Smooth muscle cell (in vitro differentiated cells): ENCODE data around the gene BUD23. TPM values are rescaled to one million over a fixed set of nuclear protein-coding genes. Genes with fewer than 3 reads are reported as not detected.
"Not testable (repeated sequence)": the region's sequence is repeated elsewhere in the genome, so short reads cannot be mapped to it uniquely, and the experiment has no call there.

Source experiments
- DNase-seq: peaks from one replicate; lab custom pipeline; 2025; ENCODE audit not compliant: unreplicated experiment; lab: John Stamatoyannopoulos, UW
- H2AFZ ChIP-seq: fragments of 200-600 bp; sonication (generic); 2 replicates; pipeline ENCODE4 v1.6.0; 2016; ENCODE audit warnings: antibody characterized with exemption, low read depth, mild to moderate bottlenecking
- H3F3A ChIP-seq: fragments of 200-600 bp; sonication (generic); 2 replicates; pipeline ENCODE4 v1.6.0; 2017; ENCODE audit warnings: antibody characterized with exemption, low read depth
- H3K27ac ChIP-seq: fragments of 200-600 bp; sonication (generic); 2 replicates; pipeline ENCODE4 v1.5.1; 2016; ENCODE audit warnings: low read depth, mild to moderate bottlenecking
- H3K27me3 ChIP-seq: fragments of 200-600 bp; sonication (generic); 2 replicates; pipeline ENCODE4 v1.6.1; 2016; ENCODE audit warnings: low read depth, mild to moderate bottlenecking
- H3K36me3 ChIP-seq: fragments of 200-600 bp; sonication (generic); 2 replicates; pipeline ENCODE4 v1.5.1; 2016; ENCODE audit warnings: low read depth
- H3K4me1 ChIP-seq: fragments of 200-600 bp; sonication (generic); 2 replicates; pipeline ENCODE4 v1.5.1; 2016; ENCODE audit warnings: low read depth
- H3K4me2 ChIP-seq: fragments of 200-600 bp; sonication (generic); 2 replicates; pipeline ENCODE4 v1.6.0; 2016; ENCODE audit warnings: mild to moderate bottlenecking
- H3K4me3 ChIP-seq: fragments of 200-600 bp; sonication (generic); 2 replicates; pipeline ENCODE4 v1.5.1; 2016; ENCODE audit warnings: mild to moderate bottlenecking
- H3K79me2 ChIP-seq: fragments of 200-600 bp; sonication (generic); 2 replicates; pipeline ENCODE4 v1.6.0; 2016; ENCODE audit warnings: low read depth, mild to moderate bottlenecking
- H3K9ac ChIP-seq: fragments of 200-600 bp; sonication (generic); 2 replicates; pipeline ENCODE4 v1.6.0; 2016; ENCODE audit warnings: low read depth
- H3K9me3 ChIP-seq: fragments of 200-600 bp; sonication (generic); replicated peaks from 2 replicates; pipeline ENCODE4 v1.5.1; 2016; ENCODE audit warnings: low read depth
- H4K20me1 ChIP-seq: fragments of 200-600 bp; sonication (generic); 2 replicates; pipeline ENCODE4 v1.6.0; 2016; ENCODE audit warnings: low read depth
- WGBS: methylation state at CpG from one replicate; pipeline ENCODE4 v1.1.7; 2016; ENCODE audit warnings: low lambda C conversion rate; 5-methylcytosine and 5-hydroxymethylcytosine counted together
- polyA plus RNA-seq: library from polyadenylated mRNA; unstranded; fragments of >200 nt; fragmentation: Nextera tagmentation; extraction: Ambion mirVana; gene quantifications from 2 replicates; pipeline ENCODE4 v1.2.1, GENCODE V29; 2016
- total RNA-seq: library from RNA; depleted of rRNA; stranded (reverse); fragments of >200 nt; gene quantifications from 2 replicates; pipeline ENCODE4 v1.2.3, GENCODE V29; 2014
- TF ChIP-seq, protein P1 (sequence below): fragments of 200-600 bp; sonication (generic); IDR thresholded peaks from 2 replicates; pipeline ENCODE4 v1.5.1; 2017; ENCODE audit warnings: borderline replicate concordance, mild to moderate bottlenecking, antibody characterized with exemption; ENCODE audit not compliant: insufficient read depth, poor library complexity, severe bottlenecking

Gene BUD23
- total and polyA plus RNA-seq, 2 experiments from 2014 or later: 43.0 to 116 TPM

DNA sequence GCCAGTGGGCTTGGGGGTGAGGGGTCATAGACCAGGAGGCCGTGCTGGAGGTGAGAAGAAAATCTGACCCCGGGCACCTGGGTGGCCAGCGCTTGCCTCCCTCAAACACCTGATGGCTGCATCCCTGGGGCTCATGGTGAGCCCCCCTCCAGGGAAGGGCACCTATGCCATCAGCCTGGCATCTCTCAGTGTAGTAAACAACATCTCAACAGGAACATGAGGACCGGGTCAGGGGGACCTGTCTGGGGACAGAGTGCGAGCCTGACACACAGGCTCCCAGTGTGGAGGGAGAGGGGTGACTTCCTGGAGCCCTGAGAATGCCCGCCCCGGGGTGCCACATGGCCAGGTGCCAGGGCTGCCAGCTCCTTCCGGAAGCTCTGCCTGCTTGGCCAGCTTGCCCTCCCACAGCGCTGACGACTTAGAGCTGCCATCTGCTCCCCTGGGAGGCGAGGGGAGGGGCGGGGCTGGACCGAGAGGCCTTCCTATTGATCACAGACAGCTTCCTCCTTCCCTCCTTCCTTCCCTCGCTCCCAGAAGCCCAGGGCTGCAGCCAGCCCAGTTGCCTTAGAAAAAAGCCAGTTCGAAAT, 23.7 kb downstream of the BUD23 start:
- peaks cover 18% of the 10 kb centered on the region for H3K79me2 ChIP-seq
- WGBS: 95% methylated on average over 15 of the region's 15 CpGs
- no peak for DNase-seq
- no peaks in the 10 kb centered on the region for H3K36me3 ChIP-seq
- H4K20me1 ChIP-seq: peaks cover 85% of the 10 kb centered on the region
- no peak overlapping the region for H3K4me2 ChIP-seq
- no peaks in the 10 kb centered on the region for H3K4me1 ChIP-seq
- H2AFZ ChIP-seq: no peak overlapping the region
- no peak overlapping the region for H3K27ac ChIP-seq
- no peaks in the 10 kb centered on the region for H3K27me3 ChIP-seq
- H3K4me3 ChIP-seq: no peak overlapping the region
- no peaks in the 10 kb centered on the region for H3F3A ChIP-seq
- H3K9ac ChIP-seq: no peak overlapping the region
- no peaks in the 10 kb centered on the region for H3K9me3 ChIP-seq
- TF ChIP-seq, protein P1, sequence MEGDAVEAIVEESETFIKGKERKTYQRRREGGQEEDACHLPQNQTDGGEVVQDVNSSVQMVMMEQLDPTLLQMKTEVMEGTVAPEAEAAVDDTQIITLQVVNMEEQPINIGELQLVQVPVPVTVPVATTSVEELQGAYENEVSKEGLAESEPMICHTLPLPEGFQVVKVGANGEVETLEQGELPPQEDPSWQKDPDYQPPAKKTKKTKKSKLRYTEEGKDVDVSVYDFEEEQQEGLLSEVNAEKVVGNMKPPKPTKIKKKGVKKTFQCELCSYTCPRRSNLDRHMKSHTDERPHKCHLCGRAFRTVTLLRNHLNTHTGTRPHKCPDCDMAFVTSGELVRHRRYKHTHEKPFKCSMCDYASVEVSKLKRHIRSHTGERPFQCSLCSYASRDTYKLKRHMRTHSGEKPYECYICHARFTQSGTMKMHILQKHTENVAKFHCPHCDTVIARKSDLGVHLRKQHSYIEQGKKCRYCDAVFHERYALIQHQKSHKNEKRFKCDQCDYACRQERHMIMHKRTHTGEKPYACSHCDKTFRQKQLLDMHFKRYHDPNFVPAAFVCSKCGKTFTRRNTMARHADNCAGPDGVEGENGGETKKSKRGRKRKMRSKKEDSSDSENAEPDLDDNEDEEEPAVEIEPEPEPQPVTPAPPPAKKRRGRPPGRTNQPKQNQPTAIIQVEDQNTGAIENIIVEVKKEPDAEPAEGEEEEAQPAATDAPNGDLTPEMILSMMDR: no peak

DNA sequence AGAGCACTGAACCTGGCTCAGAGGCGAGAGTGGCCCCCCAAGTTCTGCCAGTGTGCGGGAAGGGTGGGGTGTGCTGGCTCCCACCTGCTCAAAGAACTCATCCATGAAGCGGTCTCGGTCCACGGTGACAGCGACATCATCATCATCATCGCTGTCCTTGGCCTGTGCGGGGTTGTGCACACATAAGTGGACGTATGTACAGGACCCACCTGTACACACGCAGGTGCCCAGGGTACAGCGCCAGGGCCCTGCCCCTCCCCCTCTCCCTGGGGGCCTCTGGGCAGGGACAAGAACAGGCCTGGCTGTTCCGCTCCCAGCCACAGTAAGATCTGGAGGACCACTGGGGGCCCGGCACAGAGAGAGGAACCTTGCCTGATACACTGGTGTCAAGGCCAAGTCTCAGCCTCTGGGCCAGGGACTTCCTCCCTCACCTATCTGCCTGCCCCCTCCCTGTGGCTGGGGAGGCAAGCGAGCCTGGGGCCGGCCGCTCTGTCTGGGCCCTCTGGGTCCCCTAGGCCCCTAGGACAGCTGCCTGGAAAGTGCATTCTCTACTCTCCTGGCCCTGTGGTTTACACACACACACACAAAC, 25.7 kb downstream of the BUD23 start:
- 97% methylated on average over 16 of the region's 16 CpGs for WGBS
- DNase-seq: no peak
- H3K9ac ChIP-seq: no peak overlapping the region
- TF ChIP-seq, protein P1: no peak
- no peak overlapping the region for H3K27ac ChIP-seq
- no peaks in the 10 kb centered on the region for H3K9me3 ChIP-seq
- no peaks in the 10 kb centered on the region for H3K4me1 ChIP-seq
- H3K27me3 ChIP-seq: no peaks in the 10 kb centered on the region
- H3K4me2 ChIP-seq: no peak overlapping the region
- H3F3A ChIP-seq: no peaks in the 10 kb centered on the region
- H3K4me3 ChIP-seq: no peak overlapping the region
- H2AFZ ChIP-seq: no peak overlapping the region
- peaks cover 35% of the 10 kb centered on the region for H3K79me2 ChIP-seq
- no peaks in the 10 kb centered on the region for H3K36me3 ChIP-seq
- H4K20me1 ChIP-seq: peaks cover 96% of the 10 kb centered on the region

DNA sequence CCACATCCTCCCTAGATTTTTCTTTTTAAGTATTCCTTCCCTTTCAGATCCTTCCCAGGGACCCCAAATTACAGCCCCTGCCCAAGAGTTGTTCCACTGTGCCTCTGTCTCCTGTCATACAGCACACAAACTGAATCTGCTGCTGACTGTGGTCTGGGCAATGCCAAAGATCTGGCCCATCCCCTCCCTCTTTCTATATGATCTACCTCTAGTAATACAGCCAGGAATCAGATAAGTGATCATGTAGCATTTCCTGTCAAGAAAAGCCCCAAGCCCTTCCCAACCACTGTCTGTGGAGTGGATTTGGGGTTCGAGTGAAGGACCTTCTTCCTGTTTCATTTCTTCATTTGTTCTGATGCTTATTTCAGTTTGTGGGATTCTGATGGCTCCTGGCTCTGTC, 29.4 kb downstream of the BUD23 start:
- Histone ChIP-seq H3K4me3 (no peak overlapping the region), H2AFZ (no peak overlapping the region), H3K9ac (no peak overlapping the region), H3K9me3 (no peaks in the 10 kb centered on the region), H3F3A (peaks cover 4% of the 10 kb centered on the region), H4K20me1 (peaks cover 96% of the 10 kb centered on the region), H3K27me3 (no peaks in the 10 kb centered on the region), H3K36me3 (no peaks in the 10 kb centered on the region), H3K4me1 (no peaks in the 10 kb centered on the region), H3K27ac (no peak overlapping the region), H3K4me2 (no peak overlapping the region), H3K79me2 (peaks cover 49% of the 10 kb centered on the region)
- TF ChIP-seq, protein P1: no peak
- no peak for DNase-seq
- WGBS: 85% methylated on average over 1 of the region's 1 CpG

- H3K4me1 ChIP-seq, H3K4me2 ChIP-seq, DNase-seq, H3K27ac ChIP-seq, H3K4me3 ChIP-seq, H3K9me3 ChIP-seq, H3K27me3 ChIP-seq, H2AFZ ChIP-seq, H3K36me3 ChIP-seq, H3F3A ChIP-seq, H3K9ac ChIP-seq: not testable (repeated sequence)
- Histone ChIP-seq H3K79me2 (peaks cover 49% of the 10 kb centered on the region), H4K20me1 (peaks cover 97% of the 10 kb centered on the region)
- over 99% methylated on average over 6 of the region's 6 CpGs for WGBS
Observed at GRCh38 chr7:73713319-73713718, 29.9 kb downstream of the BUD23 start.
